NCI-H2227 treated with DMSO at 0.1 percent for 48 hours (cell line): Measurements from ENCODE around the gene GH2.

Experiments
- DNase-seq: peaks from one replicate; lab custom pipeline; 2025; lab: John Stamatoyannopoulos, UW

The GH2 gene

GRCh38 chr17:63841350-63842172 is 40.2 kb downstream of the GH2 start:
- no peak for DNase-seq

- DNase-seq: no peak
Observed at GRCh38 chr17:63840591-63841349, 41.0 kb downstream of the GH2 start.

- DNase-seq: no peak
Observed at GRCh38 chr17:63838631-63839171, 43.0 kb downstream of the GH2 start.

GRCh38 chr17:63837962-63838600 is 43.7 kb downstream of the GH2 start:
- DNase-seq: no peak

DNA sequence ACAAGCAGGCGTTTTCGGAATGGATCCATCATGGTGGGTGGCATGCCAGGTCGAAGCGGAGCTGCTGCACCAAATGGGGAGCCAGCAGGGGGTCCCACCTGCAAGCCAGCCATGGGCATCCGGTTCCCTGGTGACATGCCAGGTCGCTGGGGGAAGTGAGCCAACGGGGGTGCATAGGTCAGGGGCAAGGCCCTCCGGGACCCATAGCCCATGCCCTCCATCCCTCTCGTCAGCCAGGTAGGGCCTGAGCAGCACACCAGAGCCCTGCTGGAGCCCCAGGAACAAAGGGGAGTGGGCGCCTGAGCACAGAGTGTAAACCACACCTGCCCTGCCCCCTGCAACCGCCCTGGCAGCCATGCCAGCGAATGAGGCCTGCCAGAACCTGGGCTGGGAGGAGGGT is 44.3 kb downstream of the GH2 start:
- no peak for DNase-seq

DNA sequence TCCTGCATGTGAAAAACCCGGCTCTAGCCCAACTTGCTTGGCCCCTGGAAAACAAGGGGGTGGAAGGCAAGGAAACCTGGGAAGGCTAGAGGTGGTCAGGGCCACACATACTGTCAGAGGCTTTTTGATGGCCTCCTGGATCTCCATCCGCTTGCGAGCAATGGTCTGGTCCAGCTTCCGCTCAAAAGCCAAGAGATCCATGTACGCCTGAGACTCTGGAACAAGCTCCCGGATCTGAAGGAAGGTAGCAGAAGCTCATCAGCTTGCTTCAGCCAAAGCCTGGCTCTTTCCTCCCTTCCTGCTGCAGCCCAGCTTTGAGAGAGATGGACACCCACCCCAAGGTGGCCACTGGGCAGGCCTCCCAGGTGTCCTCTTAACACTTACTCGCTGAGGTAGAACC is 44.9 kb downstream of the GH2 start:
- DNase-seq: no peak

DNA sequence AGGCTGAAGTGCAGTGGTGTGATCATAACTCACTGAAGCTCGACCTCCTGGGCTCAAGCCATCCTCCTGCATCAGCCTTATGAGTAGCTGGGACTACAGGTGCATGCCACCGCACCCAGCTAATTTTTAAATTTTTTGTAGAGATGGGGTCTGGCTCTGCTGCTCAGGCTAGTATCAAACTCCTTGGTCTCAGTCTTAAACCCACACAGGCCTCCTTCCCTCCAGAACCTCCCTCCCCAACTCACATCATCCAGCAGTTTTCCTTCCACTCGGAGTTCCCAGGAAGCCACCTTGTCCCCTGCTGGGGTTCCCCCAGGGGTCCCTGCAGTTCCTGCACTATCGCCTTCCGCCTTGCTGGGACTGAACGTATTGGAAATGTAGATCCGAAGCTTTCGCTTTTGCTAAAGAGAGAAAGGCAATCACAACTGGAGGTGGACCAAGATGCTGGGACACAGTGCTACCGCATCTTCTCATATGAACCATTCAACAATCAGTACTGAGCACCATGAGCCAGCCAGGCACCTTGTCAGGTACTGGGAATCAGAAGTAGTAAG is 46.5 kb downstream of the GH2 start:
- DNase-seq: no peak

DNA sequence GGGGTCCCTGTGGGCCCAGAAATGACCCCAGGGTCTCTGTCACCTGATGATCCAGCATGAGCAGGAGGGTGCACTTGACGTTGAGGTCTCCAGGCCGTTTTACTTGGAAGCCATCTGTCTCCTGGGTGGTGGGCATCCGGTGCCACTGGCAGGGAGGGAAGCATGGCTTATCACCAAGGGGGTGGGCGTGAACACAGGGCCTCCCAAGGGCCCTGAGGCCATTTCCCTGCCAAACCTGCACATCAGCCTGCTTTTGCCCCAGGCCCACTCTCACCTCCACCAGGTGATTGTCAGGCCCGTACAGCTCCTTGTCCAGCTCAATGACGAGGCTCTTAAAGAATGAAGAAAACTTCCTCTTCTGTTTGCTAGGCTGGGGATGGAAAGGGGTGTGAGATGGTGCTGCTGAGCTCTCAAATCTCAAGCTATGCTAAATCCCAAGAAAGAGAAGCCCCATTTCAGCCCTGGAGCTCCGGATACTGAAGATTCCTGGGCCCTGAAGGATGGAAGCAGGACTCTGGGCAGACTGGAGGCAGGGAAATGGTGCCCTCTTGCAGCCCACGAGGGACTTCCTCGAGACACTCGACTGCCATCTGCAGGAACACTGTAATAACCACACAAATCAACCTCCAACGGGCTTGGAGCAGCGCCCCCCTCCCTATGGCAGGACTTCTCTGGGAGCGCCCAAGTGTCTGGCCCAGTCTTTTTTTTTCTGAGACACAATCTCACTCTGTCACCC is 47.1 kb downstream of the GH2 start:
- peak; percentile 59 for DNase-seq

- no peak for DNase-seq
Observed at GRCh38 chr17:63833741-63834373, 47.9 kb downstream of the GH2 start.

- DNase-seq: no peak
Observed at GRCh38 chr17:63833026-63833740, 48.6 kb downstream of the GH2 start.

GRCh38 chr17:63832455-63832854 is 49.3 kb downstream of the GH2 start:
- DNase-seq: no peak

- no peak for DNase-seq
Observed at GRCh38 chr17:63832014-63832413, 49.7 kb downstream of the GH2 start.

- no peak for DNase-seq
Observed at GRCh38 chr17:63831505-63831904, 50.2 kb downstream of the GH2 start.

GRCh38 chr17:63830904-63831491 is 50.7 kb downstream of the GH2 start:
- no peak for DNase-seq

GRCh38 chr17:63830278-63830677 is 51.5 kb downstream of the GH2 start:
- no peak for DNase-seq
